ENCODE data around the gene CRMP1. TPM values are rescaled to one million over a fixed set of nuclear protein-coding genes. Genes with fewer than 3 reads are reported as not detected.

Gene CRMP1
- total RNA-seq, 1 experiment from 2014 or later, result not detected

DNA sequence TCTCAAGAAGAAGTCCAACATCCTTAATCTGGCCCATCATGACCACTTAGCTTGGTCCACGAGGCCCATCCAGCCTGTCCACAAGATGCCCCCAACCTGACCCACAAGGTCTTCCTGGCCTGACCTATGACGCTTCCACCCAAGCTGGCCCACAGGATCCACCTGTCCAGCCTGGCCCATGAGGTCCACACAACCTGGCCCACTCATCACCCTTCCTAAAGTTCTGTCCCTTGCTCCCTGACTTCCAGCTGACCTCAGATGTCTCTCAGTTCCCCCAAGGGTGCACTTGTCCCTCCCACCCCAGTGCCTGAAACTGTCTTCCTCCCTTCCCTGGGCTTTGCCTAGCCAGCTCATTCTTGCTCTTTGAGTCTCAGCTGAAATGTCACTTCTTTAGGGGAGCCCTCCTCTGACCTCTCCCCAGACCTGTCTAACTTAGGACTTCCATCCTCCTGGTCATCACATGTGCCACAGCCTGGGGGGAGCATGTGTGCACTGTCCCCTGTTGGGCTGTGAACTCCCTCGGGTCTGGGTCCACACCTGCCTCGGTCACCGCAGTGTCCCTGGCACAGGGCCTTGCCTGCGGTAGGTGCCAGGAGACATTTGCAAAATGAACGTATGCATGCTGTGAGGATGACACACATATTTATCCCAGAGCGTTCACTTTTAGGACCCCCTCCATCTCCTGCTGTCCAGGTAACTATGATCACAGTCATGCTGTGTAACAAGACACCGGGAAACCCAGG is 120.2 kb downstream of the CRMP1 start:
- TF ChIP-seq EZH2 (IDR thresholded peaks at IDR 0.05; ENCODE audit: low read depth), result no peak
- TF ChIP-seq CTCF (conservative IDR thresholded peaks at IDR 0.05), result no peak
- BruUV-seq (replicated peaks), result no TSS peak
- no peak for DNase-seq
- no peak overlapping the region for H3K4me3 ChIP-seq
- intact Hi-C loops (cut with micrococcal nuclease; ENCODE audit: unreplicated experiment), result no loop called here
- H3K4me1 ChIP-seq (replicated peaks; ENCODE audit: insufficient read depth), result no peaks in the 10 kb centered on the region
- H3F3A ChIP-seq (ENCODE audit: insufficient read depth, low read depth), result no peaks in the 10 kb centered on the region
- ChIA-PET POLR2A (ENCODE audit: unreplicated experiment) (no interaction called here), CTCF (no interaction called here)
- H3K9me3 ChIP-seq (ENCODE audit: insufficient read depth, low read depth), result 0 out of 2 replicates have a peak, but pooled peaks cover 7% of the 10 kb centered on the region
- H3K36me3 ChIP-seq (ENCODE audit: low read depth), result no peaks in the 10 kb centered on the region
- no peaks in the 10 kb centered on the region for H4K20me1 ChIP-seq (ENCODE audit: insufficient read depth)
- H3K27me3 ChIP-seq (ENCODE audit: insufficient read depth, low read depth), result no peaks in the 10 kb centered on the region
- no peak overlapping the region for H2AFZ ChIP-seq
- no peak overlapping the region for H3K4me2 ChIP-seq
- H3K9me2 ChIP-seq (ENCODE audit: insufficient read depth), result no peaks in the 10 kb centered on the region
- H3K79me2 ChIP-seq (ENCODE audit: low read depth), result no peaks in the 10 kb centered on the region
- H3K27ac ChIP-seq, result no peak overlapping the region

Small RNA genes lying within 50 kb of the gene (microRNA-seq; reads per million reads assigned to microRNA genes)
- gene MIR378D1 (ENCODE audit: borderline number of aligned reads, borderline replicate concordance), result not detected

Other genes starting within 250 kb of the CRMP1 start
- 1.4 and 1.7 TPM in 2 replicates for gene EVC2, start 184.5 kb downstream of the CRMP1 start, total RNA-seq (2021)
- gene EVC, start 181.9 kb downstream of the CRMP1 start, total RNA-seq (2021), result 14.0 and 15.5 TPM in 2 replicates
- not detected in 2 replicates for gene C4orf50, start 125.3 kb upstream of the CRMP1 start, total RNA-seq (2021)

Data from PC-9 (cell line).